ENCODE measurements around the gene HOXC6. TPM values are rescaled to one million over a fixed set of nuclear protein-coding genes. Genes with fewer than 3 reads are reported as not detected.

Gene HOXC6
- total and polyA plus RNA-seq, 9 of the 15 experiments (the other 6 are each of a cell fraction or from before 2014, with no cell fraction given): 0.06 to 4.0 (median 1.4) TPM

DNA sequence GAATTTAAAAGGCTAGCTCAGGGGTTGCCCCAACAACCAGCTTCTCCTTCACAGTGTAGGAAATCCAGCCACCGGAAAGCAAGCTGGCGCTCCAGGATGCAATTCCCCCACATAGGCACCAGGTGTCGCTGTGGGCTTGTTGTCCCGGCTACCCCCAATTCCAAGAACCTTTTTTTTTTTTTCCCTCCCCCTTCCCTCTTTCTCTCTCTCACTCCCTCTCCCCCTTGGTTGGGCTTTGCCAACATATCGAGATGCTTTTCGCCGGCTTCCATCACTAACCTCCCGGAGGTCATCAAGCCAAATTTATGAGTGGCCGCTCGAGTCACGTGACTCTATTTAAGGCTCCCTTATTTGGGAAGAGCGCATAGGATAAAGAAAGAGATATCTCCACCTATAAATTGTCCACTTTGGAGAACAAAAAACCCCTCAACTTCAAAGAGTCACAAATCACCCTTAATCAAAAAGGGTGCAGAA, 4.4 kb downstream of the HOXC6 start, which contains the start of gene HOXC5 (continued):
- no peak for TF ChIP-seq STAT5B (CRISPR knock-in tag; IDR thresholded peaks at IDR 0.05)
- 0 out of 2 replicates have a peak, but pooled peaks have one; percentile 17 for TF ChIP-seq EP300 (IDR thresholded peaks at IDR 0.05; ENCODE audit: low read length)
- no peak for TF ChIP-seq ZNF699 (CRISPR knock-in tag; IDR thresholded peaks at IDR 0.05; ENCODE audit: insufficient replicate concordance)
- TF ChIP-seq, protein P1, sequence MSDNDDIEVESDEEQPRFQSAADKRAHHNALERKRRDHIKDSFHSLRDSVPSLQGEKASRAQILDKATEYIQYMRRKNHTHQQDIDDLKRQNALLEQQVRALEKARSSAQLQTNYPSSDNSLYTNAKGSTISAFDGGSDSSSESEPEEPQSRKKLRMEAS (CRISPR knock-in tag; IDR thresholded peaks at IDR 0.05): no peak
- TF ChIP-seq ZNF146 (CRISPR knock-in tag; IDR thresholded peaks at IDR 0.05; ENCODE audit: unreplicated experiment): no peak
- TF ChIP-seq, protein P2, sequence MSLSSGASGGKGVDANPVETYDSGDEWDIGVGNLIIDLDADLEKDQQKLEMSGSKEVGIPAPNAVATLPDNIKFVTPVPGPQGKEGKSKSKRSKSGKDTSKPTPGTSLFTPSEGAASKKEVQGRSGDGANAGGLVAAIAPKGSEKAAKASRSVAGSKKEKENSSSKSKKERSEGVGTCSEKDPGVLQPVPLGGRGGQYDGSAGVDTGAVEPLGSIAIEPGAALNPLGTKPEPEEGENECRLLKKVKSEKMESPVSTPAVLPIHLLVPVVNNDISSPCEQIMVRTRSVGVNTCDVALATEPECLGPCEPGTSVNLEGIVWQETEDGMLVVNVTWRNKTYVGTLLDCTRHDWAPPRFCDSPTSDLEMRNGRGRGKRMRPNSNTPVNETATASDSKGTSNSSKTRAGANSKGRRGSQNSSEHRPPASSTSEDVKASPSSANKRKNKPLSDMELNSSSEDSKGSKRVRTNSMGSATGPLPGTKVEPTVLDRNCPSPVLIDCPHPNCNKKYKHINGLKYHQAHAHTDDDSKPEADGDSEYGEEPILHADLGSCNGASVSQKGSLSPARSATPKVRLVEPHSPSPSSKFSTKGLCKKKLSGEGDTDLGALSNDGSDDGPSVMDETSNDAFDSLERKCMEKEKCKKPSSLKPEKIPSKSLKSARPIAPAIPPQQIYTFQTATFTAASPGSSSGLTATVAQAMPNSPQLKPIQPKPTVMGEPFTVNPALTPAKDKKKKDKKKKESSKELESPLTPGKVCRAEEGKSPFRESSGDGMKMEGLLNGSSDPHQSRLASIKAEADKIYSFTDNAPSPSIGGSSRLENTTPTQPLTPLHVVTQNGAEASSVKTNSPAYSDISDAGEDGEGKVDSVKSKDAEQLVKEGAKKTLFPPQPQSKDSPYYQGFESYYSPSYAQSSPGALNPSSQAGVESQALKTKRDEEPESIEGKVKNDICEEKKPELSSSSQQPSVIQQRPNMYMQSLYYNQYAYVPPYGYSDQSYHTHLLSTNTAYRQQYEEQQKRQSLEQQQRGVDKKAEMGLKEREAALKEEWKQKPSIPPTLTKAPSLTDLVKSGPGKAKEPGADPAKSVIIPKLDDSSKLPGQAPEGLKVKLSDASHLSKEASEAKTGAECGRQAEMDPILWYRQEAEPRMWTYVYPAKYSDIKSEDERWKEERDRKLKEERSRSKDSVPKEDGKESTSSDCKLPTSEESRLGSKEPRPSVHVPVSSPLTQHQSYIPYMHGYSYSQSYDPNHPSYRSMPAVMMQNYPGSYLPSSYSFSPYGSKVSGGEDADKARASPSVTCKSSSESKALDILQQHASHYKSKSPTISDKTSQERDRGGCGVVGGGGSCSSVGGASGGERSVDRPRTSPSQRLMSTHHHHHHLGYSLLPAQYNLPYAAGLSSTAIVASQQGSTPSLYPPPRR (CRISPR knock-in tag; IDR thresholded peaks at IDR 0.05; ENCODE audit: borderline replicate concordance): no peak
- TF ChIP-seq TRIM24 (IDR thresholded peaks at IDR 0.05): peak; percentile 43 to 47; a peak in 2 of 4 replicates
- TF ChIP-seq ERF (CRISPR knock-in tag; IDR thresholded peaks at IDR 0.05): no peak
- TF ChIP-seq, protein P3, sequence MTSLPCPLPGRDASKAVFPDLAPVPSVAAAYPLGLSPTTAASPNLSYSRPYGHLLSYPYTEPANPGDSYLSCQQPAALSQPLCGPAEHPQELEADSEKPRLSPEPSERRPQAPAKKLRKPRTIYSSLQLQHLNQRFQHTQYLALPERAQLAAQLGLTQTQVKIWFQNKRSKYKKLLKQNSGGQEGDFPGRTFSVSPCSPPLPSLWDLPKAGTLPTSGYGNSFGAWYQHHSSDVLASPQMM (CRISPR knock-in tag; IDR thresholded peaks at IDR 0.05): no peak
- no peak for TF ChIP-seq ZNF668 (CRISPR knock-in tag; IDR thresholded peaks at IDR 0.05)
- no peak for TF ChIP-seq RNF2 (IDR thresholded peaks at IDR 0.05)
- TF ChIP-seq, protein P4, sequence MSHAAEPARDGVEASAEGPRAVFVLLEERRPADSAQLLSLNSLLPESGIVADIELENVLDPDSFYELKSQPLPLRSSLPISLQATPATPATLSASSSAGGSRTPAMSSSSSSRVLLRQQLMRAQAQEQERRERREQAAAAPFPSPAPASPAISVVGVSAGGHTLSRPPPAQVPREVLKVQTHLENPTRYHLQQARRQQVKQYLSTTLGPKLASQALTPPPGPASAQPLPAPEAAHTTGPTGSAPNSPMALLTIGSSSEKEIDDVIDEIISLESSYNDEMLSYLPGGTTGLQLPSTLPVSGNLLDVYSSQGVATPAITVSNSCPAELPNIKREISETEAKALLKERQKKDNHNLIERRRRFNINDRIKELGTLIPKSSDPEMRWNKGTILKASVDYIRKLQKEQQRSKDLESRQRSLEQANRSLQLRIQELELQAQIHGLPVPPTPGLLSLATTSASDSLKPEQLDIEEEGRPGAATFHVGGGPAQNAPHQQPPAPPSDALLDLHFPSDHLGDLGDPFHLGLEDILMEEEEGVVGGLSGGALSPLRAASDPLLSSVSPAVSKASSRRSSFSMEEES (CRISPR knock-in tag; IDR thresholded peaks at IDR 0.05): peak; percentile 93
- TF ChIP-seq MAFF (IDR thresholded peaks at IDR 0.05; ENCODE audit: low read length): no peak
- TF ChIP-seq NFRKB (IDR thresholded peaks at IDR 0.05; ENCODE audit: low read depth): no peak
- TF ChIP-seq BCOR (IDR thresholded peaks at IDR 0.05): 0 out of 2 replicates have a peak, but pooled peaks have one; percentile 13
- no peak for TF ChIP-seq PURB (CRISPR knock-in tag; IDR thresholded peaks at IDR 0.05; ENCODE audit: low read depth)
- TF ChIP-seq, protein P5, sequence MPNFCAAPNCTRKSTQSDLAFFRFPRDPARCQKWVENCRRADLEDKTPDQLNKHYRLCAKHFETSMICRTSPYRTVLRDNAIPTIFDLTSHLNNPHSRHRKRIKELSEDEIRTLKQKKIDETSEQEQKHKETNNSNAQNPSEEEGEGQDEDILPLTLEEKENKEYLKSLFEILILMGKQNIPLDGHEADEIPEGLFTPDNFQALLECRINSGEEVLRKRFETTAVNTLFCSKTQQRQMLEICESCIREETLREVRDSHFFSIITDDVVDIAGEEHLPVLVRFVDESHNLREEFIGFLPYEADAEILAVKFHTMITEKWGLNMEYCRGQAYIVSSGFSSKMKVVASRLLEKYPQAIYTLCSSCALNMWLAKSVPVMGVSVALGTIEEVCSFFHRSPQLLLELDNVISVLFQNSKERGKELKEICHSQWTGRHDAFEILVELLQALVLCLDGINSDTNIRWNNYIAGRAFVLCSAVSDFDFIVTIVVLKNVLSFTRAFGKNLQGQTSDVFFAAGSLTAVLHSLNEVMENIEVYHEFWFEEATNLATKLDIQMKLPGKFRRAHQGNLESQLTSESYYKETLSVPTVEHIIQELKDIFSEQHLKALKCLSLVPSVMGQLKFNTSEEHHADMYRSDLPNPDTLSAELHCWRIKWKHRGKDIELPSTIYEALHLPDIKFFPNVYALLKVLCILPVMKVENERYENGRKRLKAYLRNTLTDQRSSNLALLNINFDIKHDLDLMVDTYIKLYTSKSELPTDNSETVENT (CRISPR knock-in tag; IDR thresholded peaks at IDR 0.05): no peak
- TF ChIP-seq ZNF408 (CRISPR knock-in tag; IDR thresholded peaks at IDR 0.05; ENCODE audit: low read depth): no peak
- no peak for TF ChIP-seq BACH1 (tag; IDR thresholded peaks at IDR 0.05)
- no peak for TF ChIP-seq PML (IDR thresholded peaks at IDR 0.05; ENCODE audit: low read length)
- no peak for TF ChIP-seq DIDO1 (tag; IDR thresholded peaks at IDR 0.05; ENCODE audit: low read depth)
- no peak for TF ChIP-seq NCOA4 (IDR thresholded peaks at IDR 0.05; ENCODE audit: partially characterized antibody)
